Fibroblast of lung (primary cell): ENCODE measurements around the gene KRTAP3-2. TPM values are rescaled to one million over a fixed set of nuclear protein-coding genes. Genes with fewer than 3 reads are reported as not detected.

ENCODE experiments used
- DNase-seq, 2 donors: peaks; one replicate each; pipeline versions ENCODE4 v3.0.0 to v3.0.0-alpha.2; 2010; ENCODE audit warnings: low read depth in 2 of 2
- H2AFZ ChIP-seq: 2 replicates; pipeline ENCODE4 v1.5.1; 2012; ENCODE audit warnings: low read length, control low read depth, inconsistent platforms
- H3K27ac ChIP-seq: 2 replicates; pipeline ENCODE4 v1.5.1; 2011; ENCODE audit warnings: low read length, control low read depth; ENCODE audit not compliant: insufficient read depth
- H3K27me3 ChIP-seq: 2 replicates; pipeline ENCODE4 v1.5.1; 2011; ENCODE audit warnings: mild to moderate bottlenecking, low read length; ENCODE audit not compliant: control insufficient read depth, insufficient read depth
- H3K36me3 ChIP-seq: 2 replicates; pipeline ENCODE4 v1.5.1; 2011; ENCODE audit warnings: low read length; ENCODE audit not compliant: control insufficient read depth, insufficient read depth
- H3K4me1 ChIP-seq: 2 replicates; pipeline ENCODE4 v1.5.1; 2011; ENCODE audit warnings: low read length; ENCODE audit not compliant: control insufficient read depth, insufficient read depth; ENCODE audit errors: extremely low read depth
- H3K4me2 ChIP-seq: 2 replicates; pipeline ENCODE4 v1.5.1; 2011; ENCODE audit warnings: low read length, control low read depth; ENCODE audit not compliant: insufficient read depth; ENCODE audit errors: extremely low read depth
- H3K4me3 ChIP-seq, 4 experiments: fragments of 200-600 bp in 1 of 4; sonication (generic) in 1 of 4; replicated peaks in 1 of 4; 2 replicates each; pipeline ENCODE4 v1.5.1; 2011 to 2016; ENCODE audit warnings: low read length in 4 of 4, low read depth in 3 of 4, mild to moderate bottlenecking in 3 of 4, control low read depth in 2 of 4, inconsistent platforms in 1 of 4, mixed read lengths in 1 of 4; ENCODE audit not compliant: insufficient read depth in 1 of 4; ENCODE audit errors: control extremely low read depth in 1 of 4
- H3K79me2 ChIP-seq: 2 replicates; pipeline ENCODE4 v1.5.1; 2012; ENCODE audit warnings: mild to moderate bottlenecking, low read length, inconsistent platforms; ENCODE audit not compliant: control insufficient read depth, insufficient read depth
- H3K9ac ChIP-seq: 2 replicates; pipeline ENCODE4 v1.5.1; 2011; ENCODE audit warnings: mild to moderate bottlenecking, low read length, control low read depth; ENCODE audit not compliant: insufficient read depth
- H3K9me3 ChIP-seq: 2 replicates; pipeline ENCODE4 v1.5.1; 2012; ENCODE audit warnings: low read depth, low read length; ENCODE audit not compliant: control insufficient read depth, insufficient read depth
- H4K20me1 ChIP-seq: 2 replicates; pipeline ENCODE4 v1.5.1; 2011; ENCODE audit warnings: low read length; ENCODE audit not compliant: control insufficient read depth, insufficient read depth; ENCODE audit errors: extremely low read depth
- CTCF ChIP-seq, 2 donors: IDR thresholded peaks in 1 of 2; conservative IDR thresholded peaks in 1 of 2; 1 replicate in 1 of 2; 2 replicates in 1 of 2; pipeline ENCODE4 v1.5.1; 2011 to 2012; ENCODE audit warnings: low read length in 2 of 2, control low read depth in 1 of 2, inconsistent platforms in 1 of 2, low read depth in 1 of 2, mild to moderate bottlenecking in 1 of 2
- EZH2 ChIP-seq: IDR thresholded peaks from 2 replicates; pipeline ENCODE4 v1.5.1; 2012; ENCODE audit warnings: low read length, control low read depth, mild to moderate bottlenecking; ENCODE audit errors: missing control alignments
- polyA plus RNA-seq, 2 donors: library from polyadenylated mRNA; depleted of rRNA in 1 of 2; stranded (reverse) in 1 of 2; unstranded in 1 of 2; fragments of >200 nt; gene quantifications; 2 replicates each; pipeline ENCODE4 v1.2.1, GENCODE V29; 2011 to 2012; ENCODE audit warnings: missing spikeins in 1 of 2
- total RNA-seq: library from RNA; depleted of rRNA; stranded (reverse); fragments of >200 nt; gene quantifications from 2 replicates; pipeline ENCODE4 v1.2.1, GENCODE V29; 2014

Gene KRTAP3-2
- total and polyA plus RNA-seq, 2 donors (not counting 1 experiment from before 2014, with no cell fraction given) = not detected

- Histone ChIP-seq H3K4me2 (no peak overlapping the region), H3K9ac (no peak overlapping the region), H3K27me3 (no peaks in the 10 kb centered on the region), H3K9me3 (no peaks in the 10 kb centered on the region), H3K36me3 (no peaks in the 10 kb centered on the region), H4K20me1 (no peaks in the 10 kb centered on the region), H3K4me3 (no peak overlapping the region), H3K79me2 (no peaks in the 10 kb centered on the region), H3K4me1 (peaks cover 22% of the 10 kb centered on the region), H2AFZ (no peak overlapping the region), H3K27ac (peak overlapping the region; percentile 70)
- DNase-seq = peak; percentile 40 to 97
- TF ChIP-seq CTCF (conservative IDR thresholded peaks at IDR 0.05 in 1 of 2, IDR thresholded peaks at IDR 0.05 in 1 of 2; ENCODE audit: low read depth in 1 of 2, low read length in 2 of 2) = no peak
- TF ChIP-seq EZH2 = no peak
Observed at GRCh38 chr17:40952661-40953060, 47.0 kb downstream of the KRTAP3-2 start.

DNA sequence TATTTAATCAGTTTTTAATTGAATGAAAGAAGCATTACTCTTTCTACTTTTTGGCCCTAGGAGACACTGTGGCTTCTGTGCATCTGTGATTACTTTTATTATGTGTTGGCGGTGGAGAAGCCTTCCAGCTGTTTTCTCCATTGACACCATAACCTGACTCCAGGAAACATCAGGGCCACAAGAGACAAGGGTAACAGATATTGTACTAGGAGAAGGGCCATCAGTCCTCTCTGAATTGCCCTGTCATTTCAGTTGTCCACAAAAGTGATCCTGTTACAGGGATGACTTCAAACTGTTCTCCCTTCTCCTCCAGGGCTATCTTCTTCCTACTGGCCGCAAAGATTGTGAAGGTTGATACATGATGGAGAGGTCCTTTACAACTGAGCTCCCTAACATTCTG lies 47.6 kb downstream of the KRTAP3-2 start:
- TF ChIP-seq CTCF (conservative IDR thresholded peaks at IDR 0.05 in 1 of 2, IDR thresholded peaks at IDR 0.05 in 1 of 2; ENCODE audit: low read depth in 1 of 2, low read length in 2 of 2) (no peak), EZH2 (no peak)
- Histone ChIP-seq H3K27me3 (no peaks in the 10 kb centered on the region), H3K9ac (no peak overlapping the region), H2AFZ (no peak overlapping the region), H4K20me1 (no peaks in the 10 kb centered on the region), H3K36me3 (no peaks in the 10 kb centered on the region), H3K4me2 (no peak overlapping the region), H3K79me2 (no peaks in the 10 kb centered on the region), H3K9me3 (no peaks in the 10 kb centered on the region), H3K27ac (peak overlapping the region; percentile 23), H3K4me3 (no peak overlapping the region), H3K4me1 (peaks cover 18% of the 10 kb centered on the region)
- DNase-seq = no peak

GRCh38 chr17:40951011-40951622 lies 48.6 kb downstream of the KRTAP3-2 start:
- Histone ChIP-seq H3K9ac (no peak overlapping the region), H3K27ac (no peak overlapping the region), H3K36me3 (no peaks in the 10 kb centered on the region), H3K27me3 (no peaks in the 10 kb centered on the region), H2AFZ (no peak overlapping the region), H3K79me2 (no peaks in the 10 kb centered on the region), H3K4me1 (peaks cover 14% of the 10 kb centered on the region), H3K4me3 (no peak overlapping the region), H4K20me1 (no peaks in the 10 kb centered on the region), H3K4me2 (no peak overlapping the region), H3K9me3 (no peaks in the 10 kb centered on the region)
- TF ChIP-seq EZH2 (no peak), CTCF (conservative IDR thresholded peaks at IDR 0.05 in 1 of 2, IDR thresholded peaks at IDR 0.05 in 1 of 2; ENCODE audit: low read depth in 1 of 2, low read length in 2 of 2) (no peak)
- peak in 1 of 2 donors; percentile 72 for DNase-seq
